NCI-H526 (cell line): ENCODE results near the gene COG2.
"Not testable (repeated sequence)": the region's sequence is repeated elsewhere in the genome, so short reads cannot be mapped to it uniquely, and the experiment has no call there.

Source experiments
- DNase-seq, 2 experiments: peaks; one replicate each; lab custom pipeline; 2025; lab: John Stamatoyannopoulos, UW

COG2 gene, protein sequence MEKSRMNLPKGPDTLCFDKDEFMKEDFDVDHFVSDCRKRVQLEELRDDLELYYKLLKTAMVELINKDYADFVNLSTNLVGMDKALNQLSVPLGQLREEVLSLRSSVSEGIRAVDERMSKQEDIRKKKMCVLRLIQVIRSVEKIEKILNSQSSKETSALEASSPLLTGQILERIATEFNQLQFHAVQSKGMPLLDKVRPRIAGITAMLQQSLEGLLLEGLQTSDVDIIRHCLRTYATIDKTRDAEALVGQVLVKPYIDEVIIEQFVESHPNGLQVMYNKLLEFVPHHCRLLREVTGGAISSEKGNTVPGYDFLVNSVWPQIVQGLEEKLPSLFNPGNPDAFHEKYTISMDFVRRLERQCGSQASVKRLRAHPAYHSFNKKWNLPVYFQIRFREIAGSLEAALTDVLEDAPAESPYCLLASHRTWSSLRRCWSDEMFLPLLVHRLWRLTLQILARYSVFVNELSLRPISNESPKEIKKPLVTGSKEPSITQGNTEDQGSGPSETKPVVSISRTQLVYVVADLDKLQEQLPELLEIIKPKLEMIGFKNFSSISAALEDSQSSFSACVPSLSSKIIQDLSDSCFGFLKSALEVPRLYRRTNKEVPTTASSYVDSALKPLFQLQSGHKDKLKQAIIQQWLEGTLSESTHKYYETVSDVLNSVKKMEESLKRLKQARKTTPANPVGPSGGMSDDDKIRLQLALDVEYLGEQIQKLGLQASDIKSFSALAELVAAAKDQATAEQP

DNA sequence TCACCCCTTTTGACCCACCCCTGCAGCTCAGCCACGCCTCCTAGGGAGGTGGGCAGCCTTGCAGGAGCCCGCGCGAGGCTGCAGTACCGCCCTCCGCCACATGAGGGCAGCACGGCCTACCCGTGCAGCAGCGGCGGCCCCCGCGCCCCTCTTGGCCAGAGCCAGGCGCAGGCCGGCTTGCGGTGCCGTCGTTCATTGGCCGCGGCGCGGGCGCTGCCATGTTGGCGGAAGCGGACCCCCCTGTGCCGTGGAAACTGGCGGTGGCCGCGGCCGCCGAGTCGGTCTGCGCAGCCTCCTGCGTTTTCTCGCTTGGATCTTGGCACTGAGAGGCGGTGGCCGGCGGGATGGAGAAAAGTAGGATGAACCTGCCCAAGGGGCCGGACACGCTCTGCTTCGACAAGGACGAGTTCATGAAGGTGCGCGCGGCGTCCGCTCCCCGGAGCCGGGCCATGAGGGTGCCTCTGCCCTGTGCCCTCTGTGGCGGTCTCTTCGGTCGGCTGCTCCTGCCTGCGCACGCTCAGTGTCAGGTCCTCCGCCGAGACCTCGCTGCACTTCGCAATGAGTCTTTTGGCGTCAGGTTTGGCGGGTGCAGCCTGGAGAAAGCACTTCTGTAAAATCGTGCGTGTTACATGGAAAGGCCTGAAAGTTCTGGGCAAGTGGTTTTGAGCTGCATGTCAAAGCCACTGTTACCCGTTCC is at the start of gene COG2:
Gene COG2 (plus strand): TSS at position 219 of the 697 bp plus-strand sequence. CDS start 126 bp downstream, at position 345.
- peak; percentile 63 to 93 for DNase-seq

DNA sequence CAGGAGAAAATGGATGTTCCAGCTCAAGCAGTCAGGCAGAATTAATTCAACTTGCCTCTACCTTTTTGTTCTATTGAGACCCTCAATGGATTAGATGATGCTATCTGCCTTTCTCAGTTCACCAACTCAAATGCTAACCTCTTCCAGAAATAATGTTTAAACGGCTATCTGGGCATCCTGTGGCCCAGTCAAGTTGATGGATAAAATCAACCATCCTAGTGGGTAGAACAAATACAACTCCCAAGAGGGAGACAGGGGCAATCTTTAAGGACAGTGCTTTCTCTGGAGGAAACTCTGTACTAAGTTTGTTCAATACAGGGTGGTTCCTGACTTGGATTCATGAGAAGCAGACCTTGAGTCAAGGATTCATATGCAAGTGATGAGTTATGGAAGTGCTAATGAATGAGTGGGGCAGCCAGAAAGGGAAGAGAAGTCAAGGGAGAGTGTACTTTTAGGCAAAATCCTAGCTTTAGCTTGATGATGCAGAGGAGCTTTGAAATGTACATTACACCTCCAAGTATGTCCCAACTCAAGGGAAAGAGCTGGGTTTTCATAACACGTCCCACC is 49.4 kb upstream of the COG2 start:
- DNase-seq = no peak

DNA sequence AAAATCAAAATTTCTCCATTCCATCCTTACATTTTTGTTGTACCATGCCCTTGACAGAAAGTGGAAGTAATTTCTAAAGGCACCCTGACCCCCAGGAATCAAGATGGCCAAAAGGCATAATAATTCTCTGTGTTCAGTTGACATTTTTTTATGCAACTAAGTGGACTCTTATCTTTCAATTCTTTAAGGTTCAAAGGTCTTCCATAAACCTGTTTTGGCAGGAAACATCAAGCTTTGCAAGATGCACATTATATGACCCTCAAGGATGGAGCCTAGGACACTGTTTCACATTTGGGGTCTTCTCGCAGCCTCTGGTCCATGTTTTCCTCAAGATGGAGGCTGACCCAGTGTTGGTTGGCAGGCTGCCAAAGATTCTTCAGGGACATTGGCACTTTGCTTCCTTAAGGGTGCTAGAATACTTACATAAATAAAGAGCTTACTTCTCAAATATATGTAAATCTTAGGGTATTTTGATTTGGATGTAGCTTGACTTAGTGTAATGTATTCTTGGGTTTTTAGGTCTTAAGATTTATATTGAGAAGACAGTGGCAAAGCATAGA is 48.0 kb upstream of the COG2 start:
- no peak for DNase-seq

DNA sequence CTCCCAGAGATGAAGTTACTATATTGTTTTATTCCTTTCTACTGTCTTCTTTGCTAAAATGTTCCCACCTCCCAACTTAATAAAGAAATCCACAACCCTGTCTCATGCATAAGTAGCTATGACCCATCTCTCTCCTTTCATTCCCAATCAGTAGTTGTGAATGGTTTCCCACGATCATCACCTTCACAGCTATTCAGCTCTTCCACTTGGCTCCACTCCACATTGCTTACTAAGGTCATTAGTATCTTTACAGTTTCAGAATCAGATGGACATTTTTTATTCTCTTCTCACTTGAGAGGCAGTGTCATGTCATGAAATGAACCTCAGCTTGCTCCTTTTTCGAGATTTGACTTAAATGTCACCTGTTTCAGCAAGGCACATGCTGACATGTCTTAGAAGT is 47.1 kb upstream of the COG2 start:
- no peak for DNase-seq

DNA sequence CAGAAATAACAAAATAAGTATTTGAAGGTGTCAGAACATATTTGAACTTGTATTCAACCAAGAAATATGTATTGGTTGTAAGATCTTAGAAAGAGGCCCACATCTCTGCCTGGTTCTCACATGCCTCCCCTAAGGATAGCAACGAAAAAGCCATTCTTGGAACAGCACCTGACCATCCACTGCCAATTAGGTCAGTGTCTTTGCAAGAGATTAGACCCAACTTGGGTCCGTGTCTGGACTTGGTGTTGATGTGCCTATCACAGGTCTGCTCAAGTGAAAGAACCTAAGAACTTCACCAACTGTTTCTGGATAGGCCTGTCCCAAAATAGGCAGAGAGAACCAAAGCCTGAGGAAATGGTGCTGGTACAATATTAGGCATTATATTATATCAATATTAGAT is 46.0 kb upstream of the COG2 start:
- no peak for DNase-seq

DNA sequence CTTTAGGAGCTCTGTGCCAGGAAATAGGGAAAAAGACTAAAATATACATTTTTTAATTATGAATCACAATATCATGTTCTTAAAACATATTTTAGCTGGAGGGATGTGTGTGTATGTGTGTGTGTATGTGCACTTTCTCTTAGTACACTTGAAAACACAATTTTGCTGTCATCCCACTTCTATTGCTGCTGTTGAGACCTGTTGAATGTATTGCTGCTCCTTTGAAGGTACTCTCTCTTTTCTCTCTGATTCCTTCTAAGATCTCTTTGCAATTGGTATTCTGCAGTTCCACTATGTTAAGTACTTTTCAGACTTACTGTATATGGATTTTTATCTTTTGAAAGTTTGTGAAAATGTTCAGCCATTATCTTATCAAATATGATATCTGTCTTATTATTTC is 43.5 kb upstream of the COG2 start:
- DNase-seq = no peak

DNA sequence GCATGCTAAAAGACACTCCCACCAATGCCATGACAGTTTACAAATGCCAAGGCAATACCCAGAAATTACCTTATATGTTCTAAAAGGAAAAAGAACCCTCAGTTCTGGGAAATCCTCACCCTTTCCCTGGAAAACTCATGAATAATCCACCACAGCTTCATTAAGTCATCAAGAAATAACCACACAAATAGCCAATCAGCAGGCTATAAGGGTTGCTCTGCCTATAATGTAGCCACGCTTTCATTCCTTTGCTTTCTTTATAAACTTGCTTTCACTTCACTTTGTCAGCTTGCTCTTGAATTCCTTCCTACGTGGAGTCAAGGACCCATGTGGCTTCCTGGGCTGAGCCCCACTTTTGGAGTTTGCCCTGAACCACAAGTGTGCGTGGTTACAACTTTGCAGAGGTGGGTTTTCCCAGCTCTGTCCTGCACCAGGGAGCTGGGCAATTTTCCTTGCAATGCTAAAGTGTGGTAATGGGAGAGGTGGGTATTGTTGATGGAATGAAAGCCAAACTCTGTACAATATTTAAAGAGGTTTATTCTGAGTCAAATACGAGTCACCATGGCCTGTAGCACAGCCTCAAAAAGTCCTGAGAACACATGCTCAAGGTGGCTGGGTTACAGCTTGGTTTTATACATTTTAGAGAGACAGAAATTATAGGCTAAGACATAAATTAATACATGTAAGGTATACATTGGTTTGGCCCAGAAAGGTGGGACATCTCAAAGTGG is 42.2 kb upstream of the COG2 start:
- DNase-seq = no peak

DNA sequence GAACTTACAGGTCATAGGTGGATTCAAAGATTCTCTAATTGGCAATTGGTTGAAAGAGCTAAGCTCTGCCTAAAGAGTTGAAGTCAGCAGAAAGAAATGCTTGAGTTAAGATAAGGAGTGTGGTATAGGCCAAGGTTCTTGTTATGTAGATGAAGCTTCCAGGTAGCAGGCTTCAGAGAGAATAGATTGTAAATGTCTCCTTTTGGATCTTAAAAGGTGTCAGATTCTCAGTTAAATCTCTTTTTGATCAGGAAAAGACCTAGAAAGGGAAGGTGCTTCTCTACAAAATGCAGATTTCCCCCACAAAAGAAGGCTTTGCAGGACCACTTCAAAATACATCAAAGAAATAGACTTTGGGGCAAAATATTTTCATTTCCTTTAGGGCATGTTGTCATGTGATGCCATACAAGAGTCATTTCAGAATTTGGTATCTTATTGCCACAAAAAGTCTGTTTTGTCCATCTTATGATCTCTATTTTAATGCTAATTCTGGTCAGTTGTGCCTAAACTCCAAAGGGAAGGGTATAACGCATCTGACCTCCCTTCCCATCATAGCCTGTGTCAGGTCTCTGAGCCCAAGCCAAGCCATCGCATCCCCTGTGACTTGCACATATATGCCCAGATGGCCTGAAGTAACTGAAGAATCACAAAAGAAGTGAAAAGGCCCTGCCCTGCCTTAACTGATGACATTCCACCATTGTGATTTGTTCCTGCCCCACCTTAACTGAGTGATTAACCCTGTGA is 41.5 kb upstream of the COG2 start:
- not testable (repeated sequence) for DNase-seq

DNA sequence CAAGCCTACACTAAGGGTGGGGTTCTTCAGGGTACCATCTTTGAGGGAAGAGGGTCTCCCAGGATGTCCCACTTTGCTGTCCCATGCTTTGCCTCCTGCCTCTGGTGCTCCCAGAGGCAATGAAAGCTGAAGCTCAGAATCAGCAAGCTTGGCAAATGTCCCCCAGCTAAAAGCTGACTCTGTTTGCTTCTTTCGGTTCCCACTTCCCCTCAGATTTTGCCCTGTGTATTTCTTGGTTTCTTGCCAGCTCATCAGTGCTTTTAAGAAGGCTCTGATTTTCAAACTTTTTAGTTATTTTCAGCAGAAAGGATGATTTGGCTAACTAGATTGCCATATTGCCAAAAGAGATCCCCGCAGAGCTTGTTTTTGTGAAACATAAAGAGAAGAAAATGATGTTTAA is 33.1 kb upstream of the COG2 start:
- no peak for DNase-seq

DNA sequence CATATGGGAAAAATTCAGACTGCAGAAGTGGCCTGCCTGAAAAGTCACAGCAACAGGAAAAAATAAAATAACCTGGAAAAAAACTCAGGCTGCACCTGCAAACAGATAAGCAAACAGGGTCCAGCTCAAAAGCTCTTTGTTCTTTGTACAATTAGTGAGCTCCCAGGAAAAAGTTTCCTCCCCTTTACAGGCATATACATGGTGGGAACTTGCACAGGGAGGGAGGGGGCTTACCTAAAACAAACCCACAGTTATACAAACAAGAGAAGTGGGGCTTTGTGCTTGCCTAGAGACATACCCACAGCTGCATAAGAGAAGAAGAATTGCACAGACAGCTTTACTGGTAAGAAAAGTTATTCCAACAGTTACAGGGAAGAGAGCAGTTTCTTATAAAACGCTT is 31.7 kb upstream of the COG2 start:
- peak; percentile 50 to 52 for DNase-seq

DNA sequence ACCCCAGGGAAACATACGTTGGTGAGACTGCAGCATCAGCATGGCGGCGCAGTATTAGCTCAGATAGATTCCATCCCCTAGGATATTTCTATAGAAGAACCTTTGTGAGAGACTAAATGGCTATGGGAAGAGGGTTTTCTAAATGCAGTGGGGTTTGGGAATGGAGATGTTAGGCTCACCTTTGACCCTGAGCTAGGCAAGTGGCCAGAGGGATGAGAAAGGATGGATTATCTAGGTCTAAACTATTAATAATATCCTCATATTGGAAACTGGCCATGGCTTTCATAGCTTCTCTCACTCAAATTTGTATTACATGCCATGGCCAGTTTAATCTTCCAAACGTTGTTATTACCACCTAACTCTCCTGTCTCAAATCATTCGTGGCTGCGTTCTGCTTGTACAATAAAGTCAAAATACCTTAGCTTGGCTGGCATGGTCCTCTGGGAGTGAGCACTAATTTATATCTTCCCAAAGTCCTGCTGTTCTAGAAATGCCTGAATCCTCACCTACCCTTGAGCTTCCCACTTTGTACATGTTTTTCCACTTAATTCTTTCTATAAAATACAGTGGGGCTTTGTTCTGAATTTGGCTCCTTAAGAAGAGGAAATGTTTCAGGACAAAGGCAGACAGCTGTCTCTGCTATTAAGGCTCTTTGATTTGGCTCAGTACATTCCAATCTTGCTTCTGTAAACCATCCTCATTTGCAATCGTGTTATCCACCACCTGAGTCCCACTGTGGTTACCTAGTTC is 31.0 kb upstream of the COG2 start:
- DNase-seq = no peak

DNA sequence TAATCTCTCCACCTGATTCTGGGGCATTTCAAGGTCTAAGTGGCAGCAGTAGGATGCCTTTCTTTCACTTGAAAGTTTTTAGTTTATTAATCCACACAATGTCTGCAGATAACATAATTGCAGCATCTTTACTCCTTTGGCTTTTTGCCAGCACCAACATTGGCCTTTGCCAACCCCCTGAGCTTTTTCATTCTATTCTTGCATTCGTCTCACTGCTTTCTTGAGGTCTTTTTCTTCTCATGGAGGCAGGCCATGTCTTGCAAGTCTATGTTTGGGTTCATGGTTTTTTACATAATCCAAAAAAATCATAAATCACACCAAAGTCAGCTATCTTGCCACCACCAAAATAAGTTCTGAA is 30.4 kb upstream of the COG2 start:
- no peak for DNase-seq

DNA sequence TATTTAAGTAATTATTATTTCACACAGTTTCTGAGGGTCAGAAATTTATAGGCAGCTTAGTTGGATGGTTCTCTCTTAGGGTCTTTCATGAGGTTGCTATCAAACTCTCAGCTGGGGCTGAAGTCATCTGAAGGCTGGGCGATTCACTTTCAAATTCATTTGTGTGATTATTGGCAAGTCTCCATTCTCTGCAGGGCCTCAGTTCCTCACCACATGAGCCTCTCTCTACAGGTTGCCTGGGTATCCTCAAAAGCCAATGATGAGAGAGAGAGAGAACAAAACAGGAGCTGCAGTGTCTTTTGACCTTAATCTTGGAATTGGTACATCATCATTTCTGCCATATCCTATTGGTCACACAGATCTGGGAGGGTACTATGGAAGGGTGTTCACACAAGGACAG is 29.6 kb upstream of the COG2 start:
- no peak for DNase-seq

DNA sequence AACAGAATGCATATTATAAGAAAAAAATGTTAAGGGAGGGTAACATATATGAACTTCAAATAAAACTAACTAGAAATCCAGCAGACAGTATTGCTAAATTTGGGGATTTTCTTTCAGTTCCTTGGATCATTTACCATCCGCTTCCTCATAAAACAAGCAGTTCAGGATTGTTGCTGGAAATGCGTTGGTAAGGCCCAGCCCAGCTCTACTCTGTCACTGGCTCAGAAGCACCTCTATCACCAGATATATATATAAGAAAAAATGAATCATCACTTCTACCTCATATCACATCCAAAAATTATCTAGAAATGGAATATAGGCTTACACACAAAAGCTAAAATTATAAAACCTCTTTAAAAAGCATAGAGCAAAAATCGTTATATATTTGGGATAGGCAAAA is 28.2 kb upstream of the COG2 start:
- no peak for DNase-seq

DNA sequence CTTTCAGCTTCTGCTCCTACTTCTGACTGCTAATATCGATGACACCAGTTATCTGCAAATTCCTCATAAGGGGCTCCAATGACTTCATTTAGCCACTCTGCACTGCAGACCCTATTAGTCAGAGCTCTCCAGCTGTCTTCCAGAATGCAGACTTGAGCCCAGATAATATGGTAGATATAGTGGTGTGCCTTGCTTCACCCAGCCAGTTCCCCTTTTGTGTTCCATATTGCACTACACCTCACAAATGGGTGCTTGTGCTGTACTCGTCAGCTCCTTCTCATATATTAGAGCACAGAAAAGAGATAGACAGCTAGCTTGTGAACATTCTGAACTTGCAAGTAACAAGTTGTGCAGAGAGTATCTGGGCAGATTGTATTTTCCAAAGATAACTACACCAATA is 23.7 kb upstream of the COG2 start:
- no peak for DNase-seq

DNA sequence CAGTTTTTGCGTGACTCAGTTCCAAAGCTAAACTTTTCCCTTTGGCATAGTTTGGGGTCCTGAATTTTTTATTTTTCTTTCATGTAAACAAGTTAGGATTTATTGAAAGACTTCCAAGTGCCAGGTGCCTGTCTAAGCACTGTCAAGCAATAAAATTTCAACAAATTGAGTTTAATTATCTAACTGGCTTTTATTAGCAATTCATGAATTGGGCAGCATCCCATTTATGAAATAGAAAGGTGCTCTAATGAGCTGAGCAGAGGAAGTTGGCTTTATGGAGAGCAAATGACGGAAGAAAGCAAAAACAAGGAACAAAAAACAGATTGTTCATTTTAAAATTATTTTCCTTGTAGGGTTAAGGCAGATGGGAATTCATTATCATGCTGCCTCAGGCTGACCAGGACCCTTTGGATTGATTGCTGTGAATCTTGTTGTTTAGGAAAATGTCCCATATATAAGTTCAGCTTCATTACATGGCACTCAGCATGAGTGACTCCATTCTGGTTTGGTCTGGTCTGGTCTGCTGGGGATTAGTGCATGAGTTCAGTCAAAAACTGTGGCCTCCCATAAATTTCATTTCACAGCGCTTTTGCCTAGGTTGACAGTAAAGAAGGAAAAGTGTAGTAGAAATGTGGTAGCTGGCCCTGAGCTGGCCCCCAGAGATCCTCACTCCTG is 21.5 kb upstream of the COG2 start:
- DNase-seq = no peak

DNA sequence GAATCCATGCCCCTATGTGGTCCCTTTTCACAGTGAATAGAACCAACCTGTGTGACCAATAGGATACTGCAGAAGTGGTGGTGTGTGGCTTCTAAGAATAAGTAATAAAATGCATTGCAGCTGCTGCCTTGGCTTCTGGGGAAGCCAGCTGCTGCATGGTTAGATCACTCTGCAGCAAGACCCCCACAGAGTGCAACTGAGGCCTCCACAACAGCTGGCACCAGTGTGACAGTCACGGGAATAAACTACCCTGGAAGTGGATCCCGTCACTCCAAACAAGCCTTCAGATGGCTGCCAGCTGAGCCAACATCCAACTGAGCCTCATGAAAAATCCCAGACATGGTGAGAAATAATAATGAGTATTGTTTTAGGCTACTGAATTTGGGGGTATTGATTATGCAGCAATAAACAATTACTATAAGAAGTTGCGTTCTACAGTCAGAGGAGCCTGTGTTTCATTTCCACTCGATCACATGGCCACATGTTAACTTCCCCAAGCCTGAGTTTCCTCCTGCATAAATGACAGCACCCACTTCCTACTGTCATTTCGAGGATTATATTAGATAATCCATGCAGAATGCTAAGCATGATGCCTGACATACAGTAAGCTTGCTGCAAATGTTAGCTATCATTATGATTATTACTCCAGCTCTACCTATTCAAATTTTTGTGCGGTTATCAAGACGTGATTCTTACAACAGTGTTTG is 20.8 kb upstream of the COG2 start:
- no peak for DNase-seq

DNA sequence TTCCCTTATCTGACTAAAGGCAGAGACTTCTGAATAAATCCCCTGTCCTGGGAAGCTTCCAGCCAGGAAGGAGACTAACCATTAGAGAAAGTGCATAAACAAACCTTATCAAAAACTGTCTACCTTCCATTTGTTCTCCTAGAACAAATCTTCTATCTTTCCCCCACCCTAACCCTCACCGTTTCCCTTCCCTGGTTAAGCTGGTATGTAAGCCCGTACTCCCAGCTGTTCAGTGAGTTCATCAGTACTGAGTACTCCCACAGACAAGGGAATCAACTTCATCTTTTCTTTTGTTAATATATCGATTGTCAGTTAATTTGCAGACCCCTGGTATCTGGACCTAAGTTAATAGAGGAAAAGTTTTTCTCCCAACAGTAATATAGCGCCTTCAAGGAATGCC is 20.1 kb upstream of the COG2 start:
- DNase-seq = no peak
